ENCODE data around the gene IQCF6. TPM values are rescaled to one million over a fixed set of nuclear protein-coding genes. Genes with fewer than 3 reads are reported as not detected.

The IQCF6 gene
- polyA plus RNA-seq, 1 of the 3 experiments (the other 2 are of a cell fraction): not detected

GRCh38 chr3:51802106-51802703, 23.2 kb upstream of the IQCF6 start:
- Histone ChIP-seq H3K4me3 (ENCODE audit: low read depth in 2 of 2, low read length in 1 of 2) (no peak overlapping the region), H3K4me2 (no peak overlapping the region), H3K4me1 (ENCODE audit: control insufficient read depth in 1 of 2, insufficient read depth in 2 of 2, low read depth in 1 of 2, low read length in 1 of 2) (peaks cover 0 to 17% of the 10 kb centered on the region in 2 experiments; a peak in 2 of 4 replicates), H3K27ac (ENCODE audit: low read depth in 2 of 2, low read length in 1 of 2) (no peak overlapping the region), H3K36me3 (replicated peaks in 1 of 2; ENCODE audit: control insufficient read depth in 1 of 2, insufficient read depth in 2 of 2, low read length in 1 of 2) (no peaks in the 10 kb centered on the region), H3K9me2 (no peaks in the 10 kb centered on the region), H3K79me2 (ENCODE audit: insufficient read depth) (no peaks in the 10 kb centered on the region), H3K9ac (no peak overlapping the region), H2AFZ (ENCODE audit: low read depth) (no peak overlapping the region), H3F3A (replicated peaks; ENCODE audit: insufficient read depth) (no peaks in the 10 kb centered on the region), H3K9me3 (no peaks in the 10 kb centered on the region), H3K27me3 (ENCODE audit: insufficient read depth) (no peaks in the 10 kb centered on the region), H4K20me1 (ENCODE audit: insufficient read depth) (no peaks in the 10 kb centered on the region)
- CTCF ChIA-PET: interaction anchor here (0.6 to 10.1 kb wide), 7 partner anchors 10 to 301 kb away, joined by 3 to 138 read pairs (median 5); no protein-coding TSS in a partner anchor
- POLR2A ChIA-PET: no interaction called here
- DNase-seq: no peak
- 29% methylated on average over 11 of the region's 11 CpGs for whole genome bisulfite sequencing (ENCODE audit: low lambda C conversion rate)
- TF ChIP-seq FOXJ3 (CRISPR knock-in tag; IDR thresholded peaks at IDR 0.05): no peak
- TF ChIP-seq GATA2 (CRISPR knock-in tag; IDR thresholded peaks at IDR 0.05): no peak
- TF ChIP-seq RAD21 (IDR thresholded peaks at IDR 0.05; ENCODE audit: low read length): no peak
- TF ChIP-seq POLR2AphosphoS5 (IDR thresholded peaks at IDR 0.05; ENCODE audit: low read depth, low read length): no peak
- no peak for TF ChIP-seq TEAD4 (IDR thresholded peaks at IDR 0.05; ENCODE audit: borderline replicate concordance, insufficient read depth)
- no peak for TF ChIP-seq FOSL2 (IDR thresholded peaks at IDR 0.05; ENCODE audit: borderline replicate concordance, low read depth)
- TF ChIP-seq MXI1 (IDR thresholded peaks at IDR 0.05; ENCODE audit: low read depth, low read length): no peak
- TF ChIP-seq RFX5 (IDR thresholded peaks at IDR 0.05; ENCODE audit: low read length): no peak
- no peak for TF ChIP-seq JUND (IDR thresholded peaks at IDR 0.05)
- TF ChIP-seq MAX (IDR thresholded peaks at IDR 0.05; ENCODE audit: low read depth): no peak
- no peak for TF ChIP-seq EZH2phosphoT487 (IDR thresholded peaks at IDR 0.05; ENCODE audit: borderline replicate concordance, low read depth)
- no peak for TF ChIP-seq RCOR1 (IDR thresholded peaks at IDR 0.05; ENCODE audit: low read length)
- TF ChIP-seq ELF1 (IDR thresholded peaks at IDR 0.05): no peak
- TF ChIP-seq TAF1 (IDR thresholded peaks at IDR 0.05; ENCODE audit: borderline replicate concordance, low read depth, low read length): no peak
- no peak for TF ChIP-seq PBX3 (IDR thresholded peaks at IDR 0.05)

GRCh38 chr3:51800750-51801125, 21.7 kb upstream of the IQCF6 start:
- ChIA-PET POLR2A (no interaction called here), CTCF (interaction anchor here (0.6 to 10.1 kb wide), 17 partner anchors 9 to 300 kb away, joined by 3 to 138 read pairs (median 4); no protein-coding TSS in a partner anchor)
- no peak overlapping the region for H2AFZ ChIP-seq (ENCODE audit: low read depth)
- H3K36me3 ChIP-seq (replicated peaks in 1 of 2; ENCODE audit: control insufficient read depth in 1 of 2, insufficient read depth in 2 of 2, low read length in 1 of 2): no peaks in the 10 kb centered on the region
- H3K4me2 ChIP-seq: no peak overlapping the region
- H3K9me2 ChIP-seq: no peaks in the 10 kb centered on the region
- WGBS (ENCODE audit: low lambda C conversion rate): 60% methylated on average over 5 of the region's 5 CpGs
- H3K27me3 ChIP-seq (ENCODE audit: insufficient read depth): no peaks in the 10 kb centered on the region; the same call in 1 of the 2 replicates
- no peak overlapping the region for H3K27ac ChIP-seq (ENCODE audit: low read depth in 2 of 2, low read length in 1 of 2)
- no peak for DNase-seq
- H4K20me1 ChIP-seq (ENCODE audit: insufficient read depth): no peaks in the 10 kb centered on the region
- H3K9ac ChIP-seq: no peak overlapping the region
- no peak overlapping the region for H3K4me3 ChIP-seq (ENCODE audit: low read depth in 2 of 2, low read length in 1 of 2)
- H3K9me3 ChIP-seq: no peaks in the 10 kb centered on the region
- no peaks in the 10 kb centered on the region for H3K79me2 ChIP-seq (ENCODE audit: insufficient read depth)
- H3K4me1 ChIP-seq (ENCODE audit: control insufficient read depth in 1 of 2, insufficient read depth in 2 of 2, low read depth in 1 of 2, low read length in 1 of 2): peaks cover 0 to 17% of the 10 kb centered on the region in 2 experiments; a peak in 2 of 4 replicates
- H3F3A ChIP-seq (replicated peaks; ENCODE audit: insufficient read depth): no peaks in the 10 kb centered on the region
- TF ChIP-seq SIN3A (IDR thresholded peaks at IDR 0.05; ENCODE audit: borderline replicate concordance, low read depth, low read length) (no peak), RXRA (IDR thresholded peaks at IDR 0.05; ENCODE audit: borderline replicate concordance, low read depth) (no peak), TCF12 (IDR thresholded peaks at IDR 0.05) (no peak), FOXM1 (IDR thresholded peaks at IDR 0.05; ENCODE audit: low read depth) (no peak), GATA2 (CRISPR knock-in tag; IDR thresholded peaks at IDR 0.05) (no peak), ZBTB33 (IDR thresholded peaks at IDR 0.05; ENCODE audit: borderline replicate concordance, low read depth) (no peak), YY1 (IDR thresholded peaks at IDR 0.05; ENCODE audit: low read depth) (no peak), MEF2A (IDR thresholded peaks at IDR 0.05; ENCODE audit: borderline replicate concordance, low read depth) (no peak), PBX3 (IDR thresholded peaks at IDR 0.05) (no peak), NRF1 (IDR thresholded peaks at IDR 0.05; ENCODE audit: low read depth, low read length) (no peak)
